ENCODE measurements around the gene KREMEN1.

Gene KREMEN1

GRCh38 chr22:29133603-29134133, 60.8 kb downstream of the KREMEN1 start:
- no peak for DNase-seq (ENCODE audit: low spot score)

- no peak for DNase-seq (ENCODE audit: low spot score)
Observed at GRCh38 chr22:29134448-29134847, 61.6 kb downstream of the KREMEN1 start.

- no peak for DNase-seq (ENCODE audit: low spot score)
Observed at GRCh38 chr22:29136782-29137700, 64.2 kb downstream of the KREMEN1 start.

GRCh38 chr22:29138556-29139305, 65.9 kb downstream of the KREMEN1 start:
- DNase-seq (ENCODE audit: low spot score) = no peak

- DNase-seq (ENCODE audit: low spot score) = no peak
Observed at GRCh38 chr22:29139965-29140782, 67.3 kb downstream of the KREMEN1 start.

- DNase-seq (ENCODE audit: low spot score) = no peak
Observed at GRCh38 chr22:29141078-29141688, 68.3 kb downstream of the KREMEN1 start.

GRCh38 chr22:29142116-29142515, 69.3 kb downstream of the KREMEN1 start:
- no peak for DNase-seq (ENCODE audit: low spot score)

- DNase-seq (ENCODE audit: low spot score) = no peak
Observed at GRCh38 chr22:29143941-29144785, 71.3 kb downstream of the KREMEN1 start.

- DNase-seq (ENCODE audit: low spot score) = no peak
Observed at GRCh38 chr22:29144786-29145160, 71.9 kb downstream of the KREMEN1 start.

GRCh38 chr22:29145321-29146072, 72.7 kb downstream of the KREMEN1 start:
- DNase-seq (ENCODE audit: low spot score) = no peak

- DNase-seq (ENCODE audit: low spot score) = no peak
Observed at GRCh38 chr22:29146091-29146560, 73.3 kb downstream of the KREMEN1 start.

- no peak for DNase-seq (ENCODE audit: low spot score)
Observed at GRCh38 chr22:29146771-29147170, 73.9 kb downstream of the KREMEN1 start.

GRCh38 chr22:29147331-29147899, 74.6 kb downstream of the KREMEN1 start:
- DNase-seq (ENCODE audit: low spot score) = no peak

GRCh38 chr22:29148036-29148435, 75.2 kb downstream of the KREMEN1 start:
- DNase-seq (ENCODE audit: low spot score) = no peak

- no peak for DNase-seq (ENCODE audit: low spot score)
Observed at GRCh38 chr22:29148826-29149225, 76.0 kb downstream of the KREMEN1 start.

GRCh38 chr22:29149841-29150555, 77.2 kb downstream of the KREMEN1 start:
- no peak for DNase-seq (ENCODE audit: low spot score)

- DNase-seq (ENCODE audit: low spot score) = no peak
Observed at GRCh38 chr22:29150701-29151100, 77.9 kb downstream of the KREMEN1 start.

GRCh38 chr22:29151316-29151715, 78.5 kb downstream of the KREMEN1 start:
- no peak for DNase-seq (ENCODE audit: low spot score)

Data from NAMALWA (cell line).